ENCODE data around the gene TMOD3.

DNA sequence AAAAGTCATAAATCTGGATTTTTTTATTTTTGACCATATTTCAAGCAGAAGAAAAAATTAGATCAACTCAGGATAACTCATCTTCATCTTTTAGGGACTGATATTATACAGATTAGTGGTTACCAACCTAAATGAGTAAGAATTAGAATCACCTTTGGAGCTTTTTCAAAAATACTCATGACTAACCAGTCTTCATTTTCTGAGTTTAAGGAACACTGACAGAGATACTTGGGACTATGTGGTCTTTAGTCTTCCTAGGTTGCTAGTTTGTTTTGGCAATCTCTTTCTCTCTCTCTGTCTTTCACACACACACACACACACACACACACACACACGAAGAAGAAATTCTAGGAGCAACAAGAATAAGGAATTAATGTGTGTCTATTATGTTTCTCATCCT lies 50.1 kb downstream of the TMOD3 start:
- TF ChIP-seq, protein P1, sequence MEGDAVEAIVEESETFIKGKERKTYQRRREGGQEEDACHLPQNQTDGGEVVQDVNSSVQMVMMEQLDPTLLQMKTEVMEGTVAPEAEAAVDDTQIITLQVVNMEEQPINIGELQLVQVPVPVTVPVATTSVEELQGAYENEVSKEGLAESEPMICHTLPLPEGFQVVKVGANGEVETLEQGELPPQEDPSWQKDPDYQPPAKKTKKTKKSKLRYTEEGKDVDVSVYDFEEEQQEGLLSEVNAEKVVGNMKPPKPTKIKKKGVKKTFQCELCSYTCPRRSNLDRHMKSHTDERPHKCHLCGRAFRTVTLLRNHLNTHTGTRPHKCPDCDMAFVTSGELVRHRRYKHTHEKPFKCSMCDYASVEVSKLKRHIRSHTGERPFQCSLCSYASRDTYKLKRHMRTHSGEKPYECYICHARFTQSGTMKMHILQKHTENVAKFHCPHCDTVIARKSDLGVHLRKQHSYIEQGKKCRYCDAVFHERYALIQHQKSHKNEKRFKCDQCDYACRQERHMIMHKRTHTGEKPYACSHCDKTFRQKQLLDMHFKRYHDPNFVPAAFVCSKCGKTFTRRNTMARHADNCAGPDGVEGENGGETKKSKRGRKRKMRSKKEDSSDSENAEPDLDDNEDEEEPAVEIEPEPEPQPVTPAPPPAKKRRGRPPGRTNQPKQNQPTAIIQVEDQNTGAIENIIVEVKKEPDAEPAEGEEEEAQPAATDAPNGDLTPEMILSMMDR (conservative IDR thresholded peaks at IDR 0.05; ENCODE audit: low read depth, low read length): no peak
- no peak for TF ChIP-seq POLR2A (IDR thresholded peaks at IDR 0.05; ENCODE audit: low read depth, low read length)
- no peak for TF ChIP-seq RCOR1 (IDR thresholded peaks at IDR 0.05; ENCODE audit: insufficient replicate concordance, low read length)
- TF ChIP-seq RFX5 (IDR thresholded peaks at IDR 0.05; ENCODE audit: low read depth, low read length): no peak
- TF ChIP-seq RAD21 (IDR thresholded peaks at IDR 0.05; ENCODE audit: low read length): no peak
- TF ChIP-seq, protein P2, sequence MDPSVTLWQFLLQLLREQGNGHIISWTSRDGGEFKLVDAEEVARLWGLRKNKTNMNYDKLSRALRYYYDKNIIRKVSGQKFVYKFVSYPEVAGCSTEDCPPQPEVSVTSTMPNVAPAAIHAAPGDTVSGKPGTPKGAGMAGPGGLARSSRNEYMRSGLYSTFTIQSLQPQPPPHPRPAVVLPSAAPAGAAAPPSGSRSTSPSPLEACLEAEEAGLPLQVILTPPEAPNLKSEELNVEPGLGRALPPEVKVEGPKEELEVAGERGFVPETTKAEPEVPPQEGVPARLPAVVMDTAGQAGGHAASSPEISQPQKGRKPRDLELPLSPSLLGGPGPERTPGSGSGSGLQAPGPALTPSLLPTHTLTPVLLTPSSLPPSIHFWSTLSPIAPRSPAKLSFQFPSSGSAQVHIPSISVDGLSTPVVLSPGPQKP (IDR thresholded peaks at IDR 0.05; ENCODE audit: borderline replicate concordance, low read depth, low read length): no peak
- TF ChIP-seq MXI1 (IDR thresholded peaks at IDR 0.05; ENCODE audit: borderline replicate concordance, low read depth, low read length): no peak
- TF ChIP-seq BHLHE40 (IDR thresholded peaks at IDR 0.05; ENCODE audit: low read depth, low read length): no peak
- no peak for TF ChIP-seq MAZ (IDR thresholded peaks at IDR 0.05; ENCODE audit: borderline replicate concordance, low read depth, low read length)
- TF ChIP-seq FOS (IDR thresholded peaks at IDR 0.05; ENCODE audit: low read depth, low read length): no peak
- TF ChIP-seq, protein P3, sequence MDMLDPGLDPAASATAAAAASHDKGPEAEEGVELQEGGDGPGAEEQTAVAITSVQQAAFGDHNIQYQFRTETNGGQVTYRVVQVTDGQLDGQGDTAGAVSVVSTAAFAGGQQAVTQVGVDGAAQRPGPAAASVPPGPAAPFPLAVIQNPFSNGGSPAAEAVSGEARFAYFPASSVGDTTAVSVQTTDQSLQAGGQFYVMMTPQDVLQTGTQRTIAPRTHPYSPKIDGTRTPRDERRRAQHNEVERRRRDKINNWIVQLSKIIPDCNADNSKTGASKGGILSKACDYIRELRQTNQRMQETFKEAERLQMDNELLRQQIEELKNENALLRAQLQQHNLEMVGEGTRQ (IDR thresholded peaks at IDR 0.05; ENCODE audit: low read depth, low read length): no peak
- TF ChIP-seq CEBPB (IDR thresholded peaks at IDR 0.05; ENCODE audit: low read depth, low read length): no peak
- TF ChIP-seq CHD1 (IDR thresholded peaks at IDR 0.05; ENCODE audit: low read depth, low read length): no peak
- TF ChIP-seq NFE2L2 (IDR thresholded peaks at IDR 0.05; ENCODE audit: low read depth, low read length): no peak

All from IMR-90 (cell line).